Neuronal stem cell (in vitro differentiated cells): ENCODE results near the gene STAG1.

Experiments used
- DNase-seq: peaks from one replicate; pipeline ENCODE4 v3.0.0-alpha.2; 2013; ENCODE audit warnings: low spot score
- H2AFZ ChIP-seq: one replicate; pipeline ENCODE4 v1.6.1; 2013; ENCODE audit warnings: mild to moderate bottlenecking, low read length, inconsistent platforms
- H2AK5ac ChIP-seq: 2 replicates; pipeline ENCODE4 v1.6.1; 2013; ENCODE audit warnings: low read depth, mild to moderate bottlenecking, inconsistent platforms, low read length, moderate library complexity, mixed read lengths
- H2BK120ac ChIP-seq: 2 replicates; pipeline ENCODE4 v1.6.1; 2013; ENCODE audit warnings: low read depth, mild to moderate bottlenecking, inconsistent platforms, low read length, moderate library complexity, mixed read lengths
- H2BK12ac ChIP-seq: one replicate; pipeline ENCODE4 v1.6.1; 2013; ENCODE audit warnings: low read length, inconsistent platforms
- H2BK15ac ChIP-seq: 2 replicates; pipeline ENCODE4 v1.6.1; 2013; ENCODE audit warnings: mild to moderate bottlenecking, low read length, inconsistent platforms, mixed read lengths
- H2BK5ac ChIP-seq: one replicate; pipeline ENCODE4 v1.6.1; 2013; ENCODE audit warnings: inconsistent platforms, mild to moderate bottlenecking, low read length, moderate library complexity
- H3K14ac ChIP-seq: one replicate; pipeline ENCODE4 v1.6.1; 2013; ENCODE audit warnings: low read length, inconsistent platforms
- H3K18ac ChIP-seq: 2 replicates; pipeline ENCODE4 v1.6.1; 2013; ENCODE audit warnings: low read length, inconsistent platforms
- H3K23ac ChIP-seq: 2 replicates; pipeline ENCODE4 v1.6.1; 2013; ENCODE audit warnings: low read depth, mild to moderate bottlenecking, mixed read lengths, low read length, inconsistent platforms; ENCODE audit not compliant: poor library complexity
- H3K27ac ChIP-seq: replicated peaks from 3 replicates; pipeline ENCODE4 v1.5.1; 2013; ENCODE audit warnings: low read length, inconsistent platforms
- H3K27me3 ChIP-seq, 3 experiments: 2 replicates each; pipeline ENCODE4 v1.6.1; 2013; ENCODE audit warnings: low read length in 3 of 3, mild to moderate bottlenecking in 2 of 3, inconsistent platforms in 1 of 3, low read depth in 1 of 3, mixed read lengths in 1 of 3, moderate library complexity in 1 of 3; ENCODE audit not compliant: control insufficient read depth in 3 of 3, insufficient read depth in 3 of 3
- H3K36me3 ChIP-seq, 2 donors: replicated peaks in 1 of 2; 2 replicates each; pipeline ENCODE4 v1.6.1; 2013; ENCODE audit warnings: low read length in 2 of 2; ENCODE audit not compliant: control insufficient read depth in 2 of 2, insufficient read depth in 2 of 2
- H3K4ac ChIP-seq: 2 replicates; pipeline ENCODE4 v1.6.1; 2013; ENCODE audit warnings: inconsistent platforms, mild to moderate bottlenecking, low read length, moderate library complexity
- H3K4me1 ChIP-seq, 2 donors: 1 replicate in 1 of 2; 2 replicates in 1 of 2; pipeline ENCODE4 v1.6.1; 2013; ENCODE audit warnings: low read length in 2 of 2, low read depth in 1 of 2; ENCODE audit not compliant: control insufficient read depth in 2 of 2, insufficient read depth in 1 of 2
- H3K4me2 ChIP-seq: one replicate; pipeline ENCODE4 v1.6.1; 2013; ENCODE audit warnings: mild to moderate bottlenecking, low read length, inconsistent platforms; ENCODE audit not compliant: insufficient read depth, poor library complexity, severe bottlenecking
- H3K4me3 ChIP-seq, 2 donors: 2 replicates each; pipeline ENCODE4 v1.5.1; 2013; ENCODE audit warnings: low read length in 2 of 2, mild to moderate bottlenecking in 2 of 2, inconsistent platforms in 1 of 2, moderate library complexity in 1 of 2
- H3K79me1 ChIP-seq: one replicate; pipeline ENCODE4 v1.6.1; 2013; ENCODE audit warnings: low read depth, mild to moderate bottlenecking, inconsistent platforms, low read length, moderate library complexity
- H3K9ac ChIP-seq: one replicate; pipeline ENCODE4 v1.6.1; 2013; ENCODE audit warnings: mild to moderate bottlenecking, low read depth, low read length, inconsistent platforms; ENCODE audit not compliant: poor library complexity
- H3K9me3 ChIP-seq, 2 donors: replicated peaks in 1 of 2; 2 replicates each; pipeline versions ENCODE3 to v1.6.1; 2013; ENCODE audit warnings: low read length in 2 of 2, mild to moderate bottlenecking in 2 of 2, inconsistent platforms in 1 of 2, low read depth in 1 of 2, mixed read lengths in 1 of 2, moderate library complexity in 1 of 2; ENCODE audit not compliant: control insufficient read depth in 2 of 2, insufficient read depth in 1 of 2
- H4K8ac ChIP-seq: one replicate; pipeline ENCODE4 v1.6.1; 2013; ENCODE audit warnings: low read depth, mild to moderate bottlenecking, inconsistent platforms, low read length, moderate library complexity
- H4K91ac ChIP-seq: one replicate; pipeline ENCODE4 v1.6.1; 2013; ENCODE audit warnings: low read length, low read depth, mild to moderate bottlenecking, inconsistent platforms; ENCODE audit not compliant: poor library complexity
- whole genome bisulfite sequencing, 2 donors: extraction: QIAGEN DNeasy Blood & Tissue Kit; methylation state at CpG; one replicate each; pipeline ENCODE4 v1.1.7; 2013; ENCODE audit warnings: missing lambda C conversion rate in 2 of 2, mixed read lengths in 1 of 2; ENCODE audit not compliant: insufficient read length in 2 of 2, insufficient replicate concordance in 1 of 2; ENCODE audit errors: extremely low coverage in 2 of 2; 5-methylcytosine and 5-hydroxymethylcytosine counted together

The STAG1 gene

GRCh38 chr3:136690599-136690998 lies 61.6 kb downstream of the STAG1 start:
- Histone ChIP-seq H4K91ac (no peak overlapping the region), H3K4me3 (no peak overlapping the region)

GRCh38 chr3:136685882-136686281 lies 66.3 kb downstream of the STAG1 start:
- DNase-seq: no peak
- Histone ChIP-seq H3K18ac (no peak overlapping the region), H3K23ac (no peak overlapping the region), H2BK5ac (no peak overlapping the region), H4K91ac (no peak overlapping the region), H3K4me1 (no peaks in the 10 kb centered on the region), H3K36me3 (no peaks in the 10 kb centered on the region), H3K14ac (no peak overlapping the region), H2BK120ac (no peak overlapping the region), H3K4me2 (no peak overlapping the region), H3K9me3 (no peaks in the 10 kb centered on the region), H2AK5ac (no peak overlapping the region), H3K4me3 (no peak overlapping the region), H3K27ac (no peak overlapping the region), H2BK12ac (no peak overlapping the region), H3K79me1 (peaks cover 3% of the 10 kb centered on the region), H3K27me3 (no peaks in the 10 kb centered on the region), H4K8ac (no peak overlapping the region), H2BK15ac (no peak overlapping the region), H2AFZ (no peak overlapping the region), H3K4ac (no peak overlapping the region), H3K9ac (no peak overlapping the region)
- 100% methylated on average over 1 of the region's 1 CpG; no CpG with 5 or more reads in 1 of the 2 donors for WGBS, 2 donors

More at GRCh38 chr3:136690599-136690998, 61.6 kb downstream of the STAG1 start:
- Histone ChIP-seq H3K36me3 (peaks cover 0 to 1% of the 10 kb centered on the region in 2 donors), H3K18ac (no peak overlapping the region), H3K9me3 (peaks cover 3 to 16% of the 10 kb centered on the region in 2 donors), H3K14ac (no peak overlapping the region), H3K79me1 (peaks cover 3% of the 10 kb centered on the region), H3K27me3 (no peaks in the 10 kb centered on the region), H4K8ac (no peak overlapping the region), H3K4me2 (no peak overlapping the region), H3K4me1 (no peaks in the 10 kb centered on the region), H2BK15ac (no peak overlapping the region), H2AFZ (no peak overlapping the region), H2BK120ac (no peak overlapping the region), H3K9ac (no peak overlapping the region), H2AK5ac (no peak overlapping the region), H3K27ac (no peak overlapping the region), H2BK5ac (no peak overlapping the region), H2BK12ac (no peak overlapping the region), H3K4ac (no peak overlapping the region), H3K23ac (no peak overlapping the region)
- no CpG with 5 or more reads among the region's 3 CpGs for WGBS, 2 donors
- no peak for DNase-seq

GRCh38 chr3:136682740-136683312 lies 69.4 kb downstream of the STAG1 start:
- Histone ChIP-seq H3K4ac (no peak overlapping the region), H2BK5ac (no peak overlapping the region), H2BK12ac (no peak overlapping the region), H3K18ac (no peak overlapping the region), H4K91ac (no peak overlapping the region), H3K4me2 (no peak overlapping the region), H3K9me3 (no peaks in the 10 kb centered on the region), H3K4me1 (no peaks in the 10 kb centered on the region), H2AFZ (no peak overlapping the region), H2BK15ac (no peak overlapping the region), H3K27me3 (no peaks in the 10 kb centered on the region), H3K9ac (no peak overlapping the region), H3K4me3 (no peak overlapping the region), H3K79me1 (no peaks in the 10 kb centered on the region), H3K14ac (no peak overlapping the region), H3K36me3 (no peaks in the 10 kb centered on the region), H2AK5ac (no peak overlapping the region), H3K23ac (no peak overlapping the region), H2BK120ac (no peak overlapping the region), H4K8ac (no peak overlapping the region), H3K27ac (no peak overlapping the region)
- WGBS, 2 donors: no CpG with 5 or more reads among the region's 3 CpGs
- no peak for DNase-seq

- Histone ChIP-seq H3K79me1 (no peaks in the 10 kb centered on the region), H3K18ac (no peak overlapping the region), H2BK15ac (no peak overlapping the region), H4K8ac (no peak overlapping the region), H2AFZ (no peak overlapping the region), H2AK5ac (no peak overlapping the region), H3K14ac (no peak overlapping the region), H3K4me3 (no peak overlapping the region), H3K27me3 (no peaks in the 10 kb centered on the region), H3K27ac (no peak overlapping the region), H3K4me1 (no peaks in the 10 kb centered on the region), H2BK5ac (no peak overlapping the region), H2BK120ac (no peak overlapping the region), H3K23ac (no peak overlapping the region), H3K36me3 (no peaks in the 10 kb centered on the region), H4K91ac (no peak overlapping the region), H3K9ac (no peak overlapping the region), H3K4ac (no peak overlapping the region), H3K4me2 (no peak overlapping the region), H2BK12ac (no peak overlapping the region), H3K9me3 (no peaks in the 10 kb centered on the region)
- DNase-seq: no peak
- no CpG with 5 or more reads among the region's 4 CpGs for WGBS, 2 donors
These were observed 73.2 kb downstream of the STAG1 start for GRCh38 chr3:136678981-136679380.
